ENCODE results near the gene SETD6.

Gene SETD6

DNA sequence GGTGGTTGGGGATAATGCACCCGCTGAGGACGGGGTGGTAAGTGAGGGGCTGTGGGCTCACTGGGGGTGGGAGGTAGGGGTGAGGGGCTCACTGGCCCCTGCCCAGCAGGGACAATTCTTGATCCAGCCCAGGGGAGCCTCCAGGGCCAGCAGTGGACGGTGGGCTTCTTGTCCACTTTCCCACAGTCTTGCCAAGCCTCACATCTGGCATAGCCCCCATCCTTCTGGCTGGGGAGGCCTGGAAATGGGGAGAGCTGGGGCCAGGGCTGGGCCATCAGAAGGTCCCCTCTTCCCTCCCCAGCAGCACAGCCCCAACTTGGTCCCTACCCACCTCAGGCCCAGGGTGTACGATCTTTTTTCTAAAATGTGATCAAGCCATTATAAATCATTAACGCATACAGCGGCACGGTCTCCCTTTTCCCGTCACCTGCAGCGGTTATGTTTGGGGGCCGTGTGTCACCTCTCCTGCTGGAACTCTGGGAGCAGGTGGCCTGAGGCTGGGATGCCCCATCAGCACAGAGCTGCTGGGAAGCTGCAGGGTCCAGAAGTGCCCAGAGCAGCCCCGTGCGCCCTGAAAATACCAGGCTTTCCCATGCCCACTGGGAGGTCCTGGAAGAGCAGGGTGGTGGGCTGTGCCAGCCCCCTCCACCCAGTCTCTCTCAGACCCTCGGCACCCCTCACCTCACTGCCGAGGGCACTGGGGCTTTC is 7.2 kb upstream of the SETD6 start:
- DNase-seq: no peak

GRCh38 chr16:58508671-58509251 is 6.6 kb upstream of the SETD6 start:
- no peak for DNase-seq

- no peak for DNase-seq
Observed at GRCh38 chr16:58509256-58510096, 5.8 kb upstream of the SETD6 start.

GRCh38 chr16:58510097-58510775 is 5.1 kb upstream of the SETD6 start:
- no peak for DNase-seq

DNA sequence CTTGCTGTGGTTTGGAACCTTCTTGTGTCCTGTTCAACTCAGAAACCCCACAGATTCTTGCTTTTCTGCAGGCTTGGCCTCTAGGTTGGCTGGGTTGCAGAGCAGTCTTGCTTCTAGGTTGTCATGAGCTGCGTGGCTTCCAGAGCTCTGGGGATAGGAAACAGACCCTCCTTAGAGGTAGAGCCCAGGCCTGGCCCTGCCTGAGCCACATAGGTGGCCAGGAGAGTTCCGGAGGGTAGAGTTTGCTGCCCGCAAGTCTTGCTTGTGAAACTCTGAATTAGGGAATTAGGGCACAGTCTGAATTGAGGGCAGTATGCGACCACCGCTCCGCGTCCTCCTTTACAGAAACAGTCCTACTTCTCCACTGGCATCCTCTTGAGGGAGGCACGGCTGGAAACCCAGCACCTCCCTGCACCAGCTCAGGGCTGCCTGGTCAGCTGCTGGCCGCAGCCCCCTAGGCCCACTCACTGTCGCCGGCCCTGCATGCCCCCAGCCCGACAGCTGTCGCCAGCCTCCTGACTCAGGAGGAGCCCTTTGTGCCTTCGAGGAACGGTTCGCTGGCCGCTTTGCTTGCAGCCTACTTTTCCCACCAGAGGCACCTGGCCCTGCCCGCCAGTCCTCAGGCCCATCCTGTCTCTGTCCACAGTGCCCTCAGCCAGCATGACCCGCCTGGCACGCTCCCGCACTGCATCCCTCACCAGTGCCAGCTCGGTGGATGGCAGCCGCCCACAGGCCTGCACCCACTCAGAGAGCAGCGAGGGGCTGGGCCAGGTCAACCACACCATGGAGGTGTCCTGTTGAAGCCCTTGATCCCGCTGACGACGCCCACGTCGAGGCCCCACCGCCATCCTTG is 4.3 kb upstream of the SETD6 start:
- no peak for DNase-seq

DNA sequence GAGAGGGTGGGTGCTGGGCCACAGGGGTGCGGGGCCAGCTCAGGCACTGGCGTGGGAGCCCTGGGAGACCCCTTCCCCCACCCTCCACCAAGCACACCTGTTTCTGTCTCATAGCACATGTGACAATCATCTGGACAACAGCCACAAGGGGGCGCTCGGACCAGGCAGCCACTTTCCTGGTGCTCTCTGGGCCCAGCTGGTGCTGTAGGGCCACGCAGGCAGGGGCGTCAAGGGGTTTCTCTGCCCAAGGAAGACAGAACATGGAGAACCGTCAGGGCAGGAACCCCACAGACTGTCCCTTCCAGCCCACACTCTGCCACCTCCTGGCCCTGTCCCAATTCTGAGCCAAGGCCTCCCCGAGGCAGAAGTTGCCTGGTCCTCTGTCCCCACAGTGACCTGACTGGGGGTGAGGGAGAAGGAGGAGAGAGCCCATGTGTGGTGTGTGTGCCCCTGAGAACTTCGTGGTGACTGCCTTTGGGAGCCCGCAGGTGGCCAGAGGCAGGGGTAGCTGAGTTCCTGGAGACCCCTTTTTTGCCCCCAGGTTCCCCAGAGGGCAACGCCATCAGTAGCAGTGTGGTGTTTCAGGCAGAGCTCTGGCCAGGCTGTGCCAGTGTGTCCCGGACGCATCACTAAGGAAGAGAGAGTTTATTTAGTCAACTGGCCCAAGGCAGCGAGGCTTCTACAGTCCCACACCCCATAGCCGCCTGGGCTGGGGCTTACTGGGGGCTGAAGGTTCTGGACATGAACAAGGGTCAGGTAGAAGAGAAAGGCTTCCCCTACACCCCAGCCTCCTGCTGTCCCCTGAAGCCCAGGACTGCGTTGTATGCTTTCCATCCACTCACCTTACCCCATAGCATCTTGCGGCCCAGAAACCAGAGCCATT is 3.1 kb upstream of the SETD6 start:
- peak; percentile 55 for DNase-seq

GRCh38 chr16:58513874-58514273 is 1.4 kb upstream of the SETD6 start:
- no peak for DNase-seq

- DNase-seq: no peak
Observed at GRCh38 chr16:58515871-58516767, 802 bp downstream of the SETD6 start.

DNA sequence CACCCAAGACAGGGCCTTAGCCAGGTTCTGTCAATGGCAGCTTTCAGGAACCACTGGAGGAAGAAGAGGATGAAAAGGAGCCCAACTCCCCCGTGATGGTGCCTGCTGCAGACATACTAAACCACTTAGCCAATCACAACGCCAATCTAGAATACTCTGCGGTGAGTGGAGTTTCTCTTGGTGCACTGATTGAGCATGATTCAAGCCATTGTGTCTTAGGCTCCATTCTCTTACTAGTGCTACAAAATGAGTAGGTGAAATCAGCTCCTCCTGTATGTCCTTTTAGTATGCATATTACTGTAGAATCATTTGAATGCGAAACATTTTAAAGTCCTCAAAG is 1.4 kb downstream of the SETD6 start:
- DNase-seq: no peak

DNA sequence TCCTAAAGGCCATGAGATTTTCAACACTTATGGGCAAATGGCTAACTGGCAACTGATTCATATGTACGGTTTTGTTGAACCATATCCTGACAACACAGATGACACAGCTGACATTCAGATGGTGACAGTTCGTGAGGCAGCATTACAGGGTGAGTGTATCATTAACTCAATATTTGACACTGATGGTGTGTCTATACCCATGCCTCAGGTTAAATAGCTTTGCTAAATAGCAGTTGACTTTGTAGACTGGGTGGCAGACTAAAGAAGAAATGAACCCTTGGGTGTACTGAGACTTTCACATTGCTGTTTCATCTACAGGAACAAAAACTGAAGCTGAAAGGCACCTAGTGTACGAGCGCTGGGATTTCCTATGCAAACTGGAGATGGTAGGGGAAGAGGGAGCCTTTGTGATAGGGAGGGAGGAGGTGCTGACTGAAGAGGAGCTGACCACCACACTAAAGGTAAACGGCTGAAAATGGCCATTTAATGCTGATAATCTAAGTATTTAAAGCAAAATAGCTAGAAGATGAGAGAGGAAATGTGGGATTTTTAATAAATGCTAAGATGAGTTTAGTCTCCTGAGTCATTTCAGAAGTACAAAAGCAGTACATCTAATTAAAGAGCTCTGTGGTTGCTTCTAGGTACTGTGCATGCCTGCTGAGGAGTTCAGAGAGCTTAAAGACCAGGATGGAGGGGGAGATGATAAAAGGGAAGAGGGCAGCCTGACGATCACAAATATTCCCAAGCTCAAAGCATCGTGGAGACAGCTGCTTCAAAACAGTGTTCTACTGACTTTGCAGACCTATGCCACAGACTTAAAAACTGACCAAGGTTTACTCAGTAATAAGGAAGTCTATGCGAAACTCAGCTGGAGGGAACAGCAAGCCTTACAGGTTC is 3.0 kb downstream of the SETD6 start:
- DNase-seq: no peak

GRCh38 chr16:58518980-58519368 is 3.7 kb downstream of the SETD6 start:
- no peak for DNase-seq

DNA sequence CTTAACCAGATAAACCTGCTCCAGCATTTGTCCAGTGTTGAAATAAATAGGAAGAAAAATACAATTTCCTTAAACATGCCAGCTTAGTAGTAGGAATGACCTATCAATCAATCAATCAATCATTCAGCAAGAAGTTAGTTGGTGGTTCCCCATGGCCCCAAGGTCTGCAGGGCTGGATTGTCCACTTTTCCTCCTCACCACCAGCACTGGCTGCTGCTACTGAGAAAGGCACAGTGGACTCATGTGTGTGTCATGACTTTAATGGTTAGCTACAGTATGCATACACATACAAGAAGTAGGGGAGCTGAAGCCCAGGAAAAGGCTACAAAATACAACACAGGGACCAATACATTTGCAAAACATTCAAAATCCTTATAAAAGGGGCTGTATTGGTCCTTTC is 4.4 kb downstream of the SETD6 start:
- DNase-seq: no peak

DNA sequence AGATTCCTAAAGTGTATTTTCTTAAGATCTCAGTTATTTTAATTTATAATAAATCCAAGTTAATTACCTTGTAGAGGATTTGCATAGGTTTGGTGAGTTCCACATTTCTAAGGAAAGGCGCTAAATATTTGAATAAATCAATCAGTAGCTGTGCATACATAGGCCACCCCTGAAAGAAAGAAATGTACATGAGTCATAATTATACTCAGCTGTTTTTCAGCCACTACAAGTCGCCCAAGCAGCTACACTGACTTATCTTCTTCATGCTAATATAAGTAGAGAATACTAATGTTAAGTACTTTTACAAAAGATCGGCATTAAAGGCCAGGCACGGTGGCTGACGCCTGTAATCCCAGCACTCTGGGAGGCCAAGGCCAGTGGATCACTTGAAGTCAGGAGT is 14.9 kb downstream of the SETD6 start:
- DNase-seq: peak; percentile 30

DNA sequence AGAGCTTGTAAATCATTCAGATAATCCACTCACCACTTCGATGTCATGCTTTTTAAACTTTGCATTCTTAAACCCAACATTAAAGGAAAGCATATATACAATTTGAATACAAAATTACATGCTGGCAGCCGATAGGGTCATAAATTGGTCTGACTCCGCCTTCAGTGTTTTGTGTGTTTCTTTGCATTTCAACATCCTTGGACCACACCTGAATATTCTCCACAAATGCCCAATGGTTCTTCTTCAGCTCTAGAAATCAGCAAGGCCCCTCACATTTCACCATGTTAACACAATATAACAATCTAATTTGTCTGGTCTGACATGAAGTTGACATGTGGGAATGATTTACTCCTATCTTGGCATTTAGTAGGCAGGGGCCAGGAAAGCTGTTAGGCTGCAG is 17.1 kb downstream of the SETD6 start:
- no peak for DNase-seq

- DNase-seq: no peak
Observed at GRCh38 chr16:58533751-58534470, 18.6 kb downstream of the SETD6 start.

DNA sequence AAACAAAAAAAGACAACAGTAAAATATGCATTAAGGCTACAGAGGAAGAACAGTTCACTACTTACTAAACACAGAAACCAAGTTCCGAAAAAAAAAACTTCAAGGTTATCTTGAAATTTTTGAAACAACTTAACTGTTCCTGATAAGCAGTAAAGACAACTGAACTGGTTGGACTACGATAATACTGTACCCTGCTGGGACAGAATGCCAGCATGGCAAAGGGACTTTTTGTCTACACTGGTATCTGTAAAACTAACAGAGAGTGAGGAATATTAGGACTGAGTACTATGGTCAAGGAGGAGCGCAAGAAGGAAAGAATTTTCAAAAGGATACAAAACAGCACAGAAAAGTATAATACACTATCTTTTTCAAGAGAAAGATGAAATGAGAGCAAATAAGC is 19.8 kb downstream of the SETD6 start:
- no peak for DNase-seq

- no peak for DNase-seq
Observed at GRCh38 chr16:58536278-58536677, 21.0 kb downstream of the SETD6 start.

DNA sequence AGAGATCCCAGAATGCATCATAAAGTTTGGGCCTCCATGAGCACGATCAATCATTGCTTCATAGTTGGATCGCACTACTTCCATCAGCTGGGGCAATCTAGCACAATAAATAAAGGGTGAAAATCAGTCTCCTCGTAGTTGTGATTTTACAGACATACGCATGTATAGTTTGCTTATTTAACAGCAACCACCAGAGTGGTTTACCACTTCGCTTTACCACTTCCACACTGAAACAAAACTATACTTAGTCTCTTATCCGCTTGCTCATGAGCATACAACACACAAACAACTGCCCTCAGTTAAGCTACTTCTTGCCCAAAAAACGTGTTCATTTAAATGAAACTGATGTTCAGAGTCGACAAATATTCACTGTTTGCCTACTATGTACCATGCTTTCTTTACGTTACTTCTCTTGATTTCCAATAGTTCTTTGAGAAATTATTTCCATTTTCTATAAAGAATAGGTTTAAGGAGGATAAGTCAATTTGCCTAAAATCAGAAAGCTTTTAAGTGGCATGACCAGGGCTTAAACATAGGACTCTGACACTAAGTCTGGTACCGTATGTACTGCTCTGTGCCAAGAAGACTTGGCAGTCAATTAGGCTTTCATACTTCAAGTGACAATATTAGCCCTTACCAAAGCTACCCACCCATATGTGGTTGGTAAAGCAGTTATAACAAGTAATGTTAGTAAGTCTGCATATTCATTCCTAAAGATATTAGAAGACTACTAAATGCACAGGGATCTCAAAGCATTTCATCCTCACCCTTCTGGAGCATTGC is 22.0 kb downstream of the SETD6 start:
- DNase-seq: no peak

Measured in fibroblast of upper back skin (primary cell).